GM18508 (cell line): ENCODE data around the gene MACROD1.

Experiments
- ATAC-seq: cut with Tn5 transposase; IDR thresholded peaks from one replicate; pipeline ENCODE4 v1.9.1; 2021; ENCODE audit warnings: moderate number of reproducible peaks; ENCODE audit not compliant: insufficient read depth, unreplicated experiment

MACROD1 gene

GRCh38 chr11:64153812-64154211 is 12.1 kb downstream of the MACROD1 start:
- ATAC-seq, result no peak

GRCh38 chr11:64152841-64153691 is 12.8 kb downstream of the MACROD1 start:
- ATAC-seq, result no peak

GRCh38 chr11:64151337-64151736 is 14.6 kb downstream of the MACROD1 start:
- ATAC-seq, result no peak

GRCh38 chr11:64150481-64151239 is 15.3 kb downstream of the MACROD1 start:
- ATAC-seq, result no peak

- no peak for ATAC-seq
Observed at GRCh38 chr11:64150051-64150450, 15.9 kb downstream of the MACROD1 start.

GRCh38 chr11:64148917-64149617 is 16.8 kb downstream of the MACROD1 start:
- ATAC-seq, result no peak

- no peak for ATAC-seq
Observed at GRCh38 chr11:64148226-64148916, 17.5 kb downstream of the MACROD1 start.

- no peak for ATAC-seq
Observed at GRCh38 chr11:64146036-64146955, 19.6 kb downstream of the MACROD1 start.

GRCh38 chr11:64144587-64145472 is 21.1 kb downstream of the MACROD1 start:
- ATAC-seq, result no peak

- no peak for ATAC-seq
Observed at GRCh38 chr11:64141081-64141783, 24.7 kb downstream of the MACROD1 start.

GRCh38 chr11:64140082-64140481 is 25.8 kb downstream of the MACROD1 start:
- ATAC-seq, result no peak

- ATAC-seq, result no peak
Observed at GRCh38 chr11:64139049-64139448, 26.9 kb downstream of the MACROD1 start.

GRCh38 chr11:64138398-64138797 is 27.5 kb downstream of the MACROD1 start:
- ATAC-seq, result no peak

GRCh38 chr11:64136765-64137441 is 29.0 kb downstream of the MACROD1 start:
- ATAC-seq, result no peak

GRCh38 chr11:64135711-64136110 is 30.2 kb downstream of the MACROD1 start:
- ATAC-seq, result no peak

- ATAC-seq, result no peak
Observed at GRCh38 chr11:64134963-64135362, 30.9 kb downstream of the MACROD1 start.
